Fibroblast of lung (primary cell): Measurements from ENCODE around the gene KSR2. TPM values are rescaled to one million over a fixed set of nuclear protein-coding genes. Genes with fewer than 3 reads are reported as not detected.

Experiments
- DNase-seq, 2 donors: peaks; one replicate each; pipeline versions ENCODE4 v3.0.0 to v3.0.0-alpha.2; 2010; ENCODE audit warnings: low read depth in 2 of 2
- H2AFZ ChIP-seq: 2 replicates; pipeline ENCODE4 v1.5.1; 2012; ENCODE audit warnings: low read length, control low read depth, inconsistent platforms
- H3K27ac ChIP-seq: 2 replicates; pipeline ENCODE4 v1.5.1; 2011; ENCODE audit warnings: low read length, control low read depth; ENCODE audit not compliant: insufficient read depth
- H3K27me3 ChIP-seq: 2 replicates; pipeline ENCODE4 v1.5.1; 2011; ENCODE audit warnings: mild to moderate bottlenecking, low read length; ENCODE audit not compliant: control insufficient read depth, insufficient read depth
- H3K36me3 ChIP-seq: 2 replicates; pipeline ENCODE4 v1.5.1; 2011; ENCODE audit warnings: low read length; ENCODE audit not compliant: control insufficient read depth, insufficient read depth
- H3K4me1 ChIP-seq: 2 replicates; pipeline ENCODE4 v1.5.1; 2011; ENCODE audit warnings: low read length; ENCODE audit not compliant: control insufficient read depth, insufficient read depth; ENCODE audit errors: extremely low read depth
- H3K4me2 ChIP-seq: 2 replicates; pipeline ENCODE4 v1.5.1; 2011; ENCODE audit warnings: low read length, control low read depth; ENCODE audit not compliant: insufficient read depth; ENCODE audit errors: extremely low read depth
- H3K4me3 ChIP-seq, 4 experiments: fragments of 200-600 bp in 1 of 4; sonication (generic) in 1 of 4; replicated peaks in 1 of 4; 2 replicates each; pipeline ENCODE4 v1.5.1; 2011 to 2016; ENCODE audit warnings: low read length in 4 of 4, low read depth in 3 of 4, mild to moderate bottlenecking in 3 of 4, control low read depth in 2 of 4, inconsistent platforms in 1 of 4, mixed read lengths in 1 of 4; ENCODE audit not compliant: insufficient read depth in 1 of 4; ENCODE audit errors: control extremely low read depth in 1 of 4
- H3K79me2 ChIP-seq: 2 replicates; pipeline ENCODE4 v1.5.1; 2012; ENCODE audit warnings: mild to moderate bottlenecking, low read length, inconsistent platforms; ENCODE audit not compliant: control insufficient read depth, insufficient read depth
- H3K9ac ChIP-seq: 2 replicates; pipeline ENCODE4 v1.5.1; 2011; ENCODE audit warnings: mild to moderate bottlenecking, low read length, control low read depth; ENCODE audit not compliant: insufficient read depth
- H3K9me3 ChIP-seq: 2 replicates; pipeline ENCODE4 v1.5.1; 2012; ENCODE audit warnings: low read depth, low read length; ENCODE audit not compliant: control insufficient read depth, insufficient read depth
- H4K20me1 ChIP-seq: 2 replicates; pipeline ENCODE4 v1.5.1; 2011; ENCODE audit warnings: low read length; ENCODE audit not compliant: control insufficient read depth, insufficient read depth; ENCODE audit errors: extremely low read depth
- EZH2 ChIP-seq: IDR thresholded peaks from 2 replicates; pipeline ENCODE4 v1.5.1; 2012; ENCODE audit warnings: low read length, control low read depth, mild to moderate bottlenecking; ENCODE audit errors: missing control alignments
- polyA plus RNA-seq, 2 donors: library from polyadenylated mRNA; depleted of rRNA in 1 of 2; stranded (reverse) in 1 of 2; unstranded in 1 of 2; fragments of >200 nt; gene quantifications; 2 replicates each; pipeline ENCODE4 v1.2.1, GENCODE V29; 2011 to 2012; ENCODE audit warnings: missing spikeins in 1 of 2
- total RNA-seq: library from RNA; depleted of rRNA; stranded (reverse); fragments of >200 nt; gene quantifications from 2 replicates; pipeline ENCODE4 v1.2.1, GENCODE V29; 2014
- TF ChIP-seq, protein P1 (sequence below), 2 donors: IDR thresholded peaks in 1 of 2; conservative IDR thresholded peaks in 1 of 2; 1 replicate in 1 of 2; 2 replicates in 1 of 2; pipeline ENCODE4 v1.5.1; 2011 to 2012; ENCODE audit warnings: low read length in 2 of 2, control low read depth in 1 of 2, inconsistent platforms in 1 of 2, low read depth in 1 of 2, mild to moderate bottlenecking in 1 of 2

Gene KSR2
- total and polyA plus RNA-seq, 2 donors (not counting 1 experiment from before 2014, with no cell fraction given): not detected

DNA sequence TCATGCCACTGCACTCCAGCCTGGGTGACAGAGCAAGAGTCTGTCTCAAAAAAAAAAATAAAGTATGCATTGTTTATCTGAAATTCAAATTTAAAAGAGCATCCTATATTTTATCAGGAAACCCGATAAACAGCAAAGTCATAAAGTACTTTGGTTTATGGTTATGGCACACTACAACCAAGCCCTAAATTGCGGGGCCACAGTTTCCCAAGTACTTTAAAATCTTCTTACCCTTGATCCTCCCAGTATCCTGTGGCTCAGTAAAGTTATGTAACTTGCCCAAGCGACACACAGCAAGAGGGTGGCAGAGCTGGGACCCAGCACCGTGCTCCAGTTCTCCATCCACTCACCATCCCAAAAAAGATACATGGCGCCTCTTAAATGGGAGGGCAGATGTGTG lies 35.2 kb downstream of the KSR2 start:
- TF ChIP-seq, protein P1, sequence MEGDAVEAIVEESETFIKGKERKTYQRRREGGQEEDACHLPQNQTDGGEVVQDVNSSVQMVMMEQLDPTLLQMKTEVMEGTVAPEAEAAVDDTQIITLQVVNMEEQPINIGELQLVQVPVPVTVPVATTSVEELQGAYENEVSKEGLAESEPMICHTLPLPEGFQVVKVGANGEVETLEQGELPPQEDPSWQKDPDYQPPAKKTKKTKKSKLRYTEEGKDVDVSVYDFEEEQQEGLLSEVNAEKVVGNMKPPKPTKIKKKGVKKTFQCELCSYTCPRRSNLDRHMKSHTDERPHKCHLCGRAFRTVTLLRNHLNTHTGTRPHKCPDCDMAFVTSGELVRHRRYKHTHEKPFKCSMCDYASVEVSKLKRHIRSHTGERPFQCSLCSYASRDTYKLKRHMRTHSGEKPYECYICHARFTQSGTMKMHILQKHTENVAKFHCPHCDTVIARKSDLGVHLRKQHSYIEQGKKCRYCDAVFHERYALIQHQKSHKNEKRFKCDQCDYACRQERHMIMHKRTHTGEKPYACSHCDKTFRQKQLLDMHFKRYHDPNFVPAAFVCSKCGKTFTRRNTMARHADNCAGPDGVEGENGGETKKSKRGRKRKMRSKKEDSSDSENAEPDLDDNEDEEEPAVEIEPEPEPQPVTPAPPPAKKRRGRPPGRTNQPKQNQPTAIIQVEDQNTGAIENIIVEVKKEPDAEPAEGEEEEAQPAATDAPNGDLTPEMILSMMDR (conservative IDR thresholded peaks at IDR 0.05 in 1 of 2, IDR thresholded peaks at IDR 0.05 in 1 of 2; ENCODE audit: low read depth in 1 of 2, low read length in 2 of 2): no peak
- Histone ChIP-seq H3K4me2 (no peak overlapping the region), H3K36me3 (no peaks in the 10 kb centered on the region), H3K79me2 (no peaks in the 10 kb centered on the region), H3K27ac (no peak overlapping the region), H3K9ac (no peak overlapping the region), H3K27me3 (no peaks in the 10 kb centered on the region), H4K20me1 (no peaks in the 10 kb centered on the region), H2AFZ (no peak overlapping the region), H3K4me3 (no peak overlapping the region), H3K4me1 (no peaks in the 10 kb centered on the region), H3K9me3 (no peaks in the 10 kb centered on the region)
- DNase-seq: no peak

DNA sequence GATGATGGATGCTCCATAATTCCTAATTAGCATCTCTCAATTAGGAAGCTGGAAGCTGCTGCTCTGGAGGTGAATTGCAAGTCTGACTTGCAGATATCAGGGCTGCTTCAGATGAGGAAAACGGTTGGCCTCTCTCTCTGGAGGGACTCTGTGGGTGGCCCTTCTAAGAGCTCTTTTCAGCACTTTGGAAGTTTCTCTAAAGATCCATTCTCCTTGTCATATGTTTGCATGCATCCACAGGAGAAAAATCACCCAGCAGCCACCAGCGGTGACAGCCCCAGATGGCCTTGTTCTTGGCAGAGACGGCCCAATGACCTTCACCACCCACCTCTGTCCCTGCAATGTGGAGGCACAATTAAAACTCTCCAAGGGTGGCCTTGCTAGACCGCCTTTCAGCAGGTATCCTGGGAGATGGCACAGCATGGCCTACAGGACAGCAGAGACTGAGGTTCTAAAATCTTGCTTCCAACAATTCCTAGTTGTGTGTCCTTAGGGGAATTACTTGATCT lies 42.3 kb downstream of the KSR2 start:
- TF ChIP-seq, protein P1 (conservative IDR thresholded peaks at IDR 0.05 in 1 of 2, IDR thresholded peaks at IDR 0.05 in 1 of 2; ENCODE audit: low read depth in 1 of 2, low read length in 2 of 2): no peak
- TF ChIP-seq EZH2: no peak

DNA sequence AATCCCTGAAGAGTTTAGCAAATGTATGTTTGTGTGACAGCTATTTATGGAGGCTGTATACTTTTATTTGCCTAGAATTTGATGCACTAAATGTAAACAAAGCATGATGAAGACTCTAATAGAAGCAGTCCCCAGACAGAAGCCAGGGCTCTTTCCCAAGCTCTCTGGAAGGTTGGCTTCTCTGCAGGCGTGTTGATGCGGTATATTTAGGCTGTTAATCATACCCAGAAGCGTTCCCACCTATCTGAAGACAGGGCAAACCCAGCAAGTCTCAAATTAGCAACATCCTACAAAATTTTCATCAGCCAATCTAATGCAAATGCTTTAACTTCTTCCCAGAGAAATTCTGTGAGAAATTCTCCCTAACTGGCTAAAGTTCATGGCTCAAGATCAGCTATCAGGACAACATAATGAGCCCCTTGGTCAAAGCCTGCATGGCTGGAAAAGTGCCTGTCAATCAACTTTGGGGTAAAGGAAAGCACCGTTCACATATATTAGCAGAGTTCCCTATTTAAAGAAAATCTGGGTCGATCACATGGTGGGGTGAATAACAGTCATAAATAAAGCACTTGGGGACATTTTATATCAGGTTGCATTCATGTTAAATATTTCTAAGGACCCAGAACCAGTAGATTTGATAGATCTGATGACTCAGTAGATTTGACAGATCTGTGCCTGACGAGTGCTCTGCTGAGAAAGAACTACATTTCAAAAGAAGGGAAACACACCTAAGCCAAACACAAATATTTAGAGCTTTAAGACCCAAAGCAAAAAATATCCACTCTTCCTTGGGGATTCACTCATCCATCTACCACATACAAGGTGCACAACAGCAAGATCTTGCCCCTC lies 46.6 kb downstream of the KSR2 start:
- H3K9me3 ChIP-seq: no peaks in the 10 kb centered on the region
- no peak for DNase-seq
- H3K9ac ChIP-seq: no peak overlapping the region
- no peak overlapping the region for H2AFZ ChIP-seq
- H3K27ac ChIP-seq: no peak overlapping the region
- H3K36me3 ChIP-seq: no peaks in the 10 kb centered on the region
- no peaks in the 10 kb centered on the region for H3K27me3 ChIP-seq
- H3K4me1 ChIP-seq: no peaks in the 10 kb centered on the region
- no peaks in the 10 kb centered on the region for H3K79me2 ChIP-seq
- H3K4me3 ChIP-seq: no peak overlapping the region
- no peaks in the 10 kb centered on the region for H4K20me1 ChIP-seq
- H3K4me2 ChIP-seq: no peak overlapping the region
- TF ChIP-seq, protein P1 (conservative IDR thresholded peaks at IDR 0.05 in 1 of 2, IDR thresholded peaks at IDR 0.05 in 1 of 2; ENCODE audit: low read depth in 1 of 2, low read length in 2 of 2): no peak
- no peak for TF ChIP-seq EZH2

More for the DNA sequence above, 42.3 kb downstream of the KSR2 start:
- Histone ChIP-seq H2AFZ (no peak overlapping the region), H3K36me3 (no peaks in the 10 kb centered on the region), H3K79me2 (no peaks in the 10 kb centered on the region), H3K4me2 (no peak overlapping the region), H3K9me3 (no peaks in the 10 kb centered on the region), H4K20me1 (no peaks in the 10 kb centered on the region), H3K27me3 (no peaks in the 10 kb centered on the region), H3K4me1 (no peaks in the 10 kb centered on the region), H3K27ac (no peak overlapping the region), H3K9ac (no peak overlapping the region), H3K4me3 (no peak overlapping the region)
- DNase-seq: no peak
